Dedifferentiated amniotic fluid mesenchymal stem cell (primary cell): Measurements from ENCODE around the gene TRPV6.

Experiments used
- DNase-seq: peaks from one replicate; pipeline ENCODE4 v3.0.0-alpha.2; 2016; ENCODE audit errors: extremely low spot score

TRPV6 gene

GRCh38 chr7:142908290-142908689 lies 22.7 kb upstream of the TRPV6 start:
- no peak for DNase-seq

GRCh38 chr7:142906643-142907042 lies 21.1 kb upstream of the TRPV6 start:
- DNase-seq = no peak

GRCh38 chr7:142905759-142906158 lies 20.2 kb upstream of the TRPV6 start:
- no peak for DNase-seq

- DNase-seq = no peak
Measured at GRCh38 chr7:142904128-142904527, 18.6 kb upstream of the TRPV6 start.

GRCh38 chr7:142901426-142902259 lies 16.1 kb upstream of the TRPV6 start:
- no peak for DNase-seq

- DNase-seq = no peak
Measured at GRCh38 chr7:142899661-142900060, 14.1 kb upstream of the TRPV6 start.

- DNase-seq = no peak
Measured at GRCh38 chr7:142898377-142899170, 13.0 kb upstream of the TRPV6 start.

GRCh38 chr7:142897691-142898090 lies 12.1 kb upstream of the TRPV6 start:
- DNase-seq = no peak

GRCh38 chr7:142896741-142897379 lies 11.3 kb upstream of the TRPV6 start:
- DNase-seq = no peak

GRCh38 chr7:142896151-142896550 lies 10.6 kb upstream of the TRPV6 start:
- no peak for DNase-seq

- DNase-seq = no peak
Measured at GRCh38 chr7:142894985-142895593, 9.5 kb upstream of the TRPV6 start.

GRCh38 chr7:142894112-142894984 lies 8.8 kb upstream of the TRPV6 start:
- DNase-seq = no peak

GRCh38 chr7:142892951-142893350 lies 7.4 kb upstream of the TRPV6 start:
- DNase-seq = no peak

GRCh38 chr7:142891490-142892082 lies 6.0 kb upstream of the TRPV6 start:
- DNase-seq = no peak

GRCh38 chr7:142890874-142891485 lies 5.4 kb upstream of the TRPV6 start:
- no peak for DNase-seq

- DNase-seq = no peak
Measured at GRCh38 chr7:142889816-142890215, 4.3 kb upstream of the TRPV6 start.

GRCh38 chr7:142887282-142888015 lies 1.9 kb upstream of the TRPV6 start:
- no peak for DNase-seq

- DNase-seq = no peak
Measured at GRCh38 chr7:142886866-142887265, 1.3 kb upstream of the TRPV6 start.

GRCh38 chr7:142884286-142884640 lies 1.3 kb downstream of the TRPV6 start:
- DNase-seq = no peak
